Testis (tissue), 3 donors: ENCODE data around the gene POLR3K. TPM values are rescaled to one million over a fixed set of nuclear protein-coding genes. Genes with fewer than 3 reads are reported as not detected.

Experiments
- DNase-seq: peaks from one replicate; pipeline ENCODE4 v3.0.0-alpha.2; 2019
- H3K27ac ChIP-seq, 2 donors: fragments of 200-600 bp; sonication (generic); one replicate each; pipeline ENCODE4 v1.5.1; 2019
- H3K27me3 ChIP-seq: fragments of 200-600 bp; sonication (generic); one replicate; pipeline ENCODE4 v1.5.1; 2019
- H3K36me3 ChIP-seq: fragments of 200-600 bp; sonication (generic); one replicate; pipeline ENCODE4 v1.5.1; 2017; ENCODE audit warnings: low read depth; ENCODE audit errors: missing control alignments
- H3K4me1 ChIP-seq: fragments of 200-600 bp; sonication (generic); one replicate; pipeline ENCODE4 v1.5.1; 2019
- H3K4me3 ChIP-seq, 2 donors: fragments of 200-600 bp; sonication (generic); one replicate each; pipeline ENCODE4 v1.5.1; 2017 to 2019
- H3K9me3 ChIP-seq: fragments of 200-600 bp; sonication (generic); one replicate; pipeline ENCODE4 v1.5.1; 2017
- POLR2A ChIP-seq: fragments of 450-650 bp; IDR thresholded peaks from one replicate; pipeline ENCODE4 v1.6.1; 2017; ENCODE audit warnings: antibody characterized with exemption, mild to moderate bottlenecking, moderate library complexity
- WGBS, 2 donors: methylation state at CpG; one replicate each; pipeline ENCODE4 v1.1.5; 2018; 5-methylcytosine and 5-hydroxymethylcytosine counted together
- intact Hi-C: fragments of 100-400 bp; cut with DNase I; formaldehyde crosslinking; loops from one replicate; pipeline ENCODE4 v1.15.1; 2023; ENCODE audit warnings: low total_unique reads
- polyA plus RNA-seq: library from polyadenylated mRNA; stranded (reverse); fragments of 350-450 nt; fragmentation: Illumina TruSeq; extraction: RNeasy Lipid Tissue Mini Kit (QIAGEN cat#74804); gene quantifications from one replicate; pipeline ENCODE4 v1.2.3, GENCODE V29; 2014; ENCODE audit warnings: low read depth, low replicate concordance; ENCODE audit not compliant: insufficient read depth
- total RNA-seq, 2 donors: library from RNA; depleted of rRNA; stranded (reverse); fragments of >200 nt; gene quantifications; one replicate each; pipeline ENCODE4 v1.2.3, GENCODE V29; 2016
- TF ChIP-seq, protein P1 (sequence below), 3 experiments: fragments of 450-650 bp in 2 of 3; fragments of 200-600 bp in 1 of 3; sonication (generic) in 1 of 3; IDR thresholded peaks; one replicate each; pipeline ENCODE4 v1.5.1; 2016 to 2019; ENCODE audit warnings: antibody characterized with exemption in 3 of 3, mild to moderate bottlenecking in 2 of 3, moderate library complexity in 1 of 3

The POLR3K gene
- total and polyA plus RNA-seq, 3 donors from 2014 or later, result 2.4 to 6.5 (median 3.0) TPM

DNA sequence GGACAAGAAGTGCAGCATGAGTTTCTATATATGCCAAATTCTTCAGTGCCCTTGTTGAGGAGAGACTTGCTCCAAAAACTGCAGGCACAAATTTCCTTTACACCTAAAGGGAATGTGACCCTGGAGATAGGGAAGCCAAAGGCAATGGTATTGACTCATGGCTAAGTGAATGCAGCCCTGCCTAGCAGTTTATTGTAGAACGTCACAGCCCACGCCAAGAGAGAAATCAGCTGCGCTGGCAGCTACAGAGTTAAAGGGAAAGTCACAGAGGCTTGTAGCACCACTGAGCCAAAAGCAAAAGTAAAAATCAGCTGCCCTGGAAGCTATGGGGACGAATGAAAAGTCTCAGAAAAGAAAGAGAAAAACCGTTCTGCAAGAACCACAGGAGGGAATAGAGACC, 10.1 kb downstream of the POLR3K start:
- H3K27ac ChIP-seq, result no peak overlapping the region
- no peaks in the 10 kb centered on the region for H3K9me3 ChIP-seq
- no peaks in the 10 kb centered on the region for H3K4me1 ChIP-seq
- 82 to 84% methylated on average over 5 of the region's 5 CpGs for WGBS, 2 donors
- no peak for TF ChIP-seq POLR2A
- TF ChIP-seq, protein P1, sequence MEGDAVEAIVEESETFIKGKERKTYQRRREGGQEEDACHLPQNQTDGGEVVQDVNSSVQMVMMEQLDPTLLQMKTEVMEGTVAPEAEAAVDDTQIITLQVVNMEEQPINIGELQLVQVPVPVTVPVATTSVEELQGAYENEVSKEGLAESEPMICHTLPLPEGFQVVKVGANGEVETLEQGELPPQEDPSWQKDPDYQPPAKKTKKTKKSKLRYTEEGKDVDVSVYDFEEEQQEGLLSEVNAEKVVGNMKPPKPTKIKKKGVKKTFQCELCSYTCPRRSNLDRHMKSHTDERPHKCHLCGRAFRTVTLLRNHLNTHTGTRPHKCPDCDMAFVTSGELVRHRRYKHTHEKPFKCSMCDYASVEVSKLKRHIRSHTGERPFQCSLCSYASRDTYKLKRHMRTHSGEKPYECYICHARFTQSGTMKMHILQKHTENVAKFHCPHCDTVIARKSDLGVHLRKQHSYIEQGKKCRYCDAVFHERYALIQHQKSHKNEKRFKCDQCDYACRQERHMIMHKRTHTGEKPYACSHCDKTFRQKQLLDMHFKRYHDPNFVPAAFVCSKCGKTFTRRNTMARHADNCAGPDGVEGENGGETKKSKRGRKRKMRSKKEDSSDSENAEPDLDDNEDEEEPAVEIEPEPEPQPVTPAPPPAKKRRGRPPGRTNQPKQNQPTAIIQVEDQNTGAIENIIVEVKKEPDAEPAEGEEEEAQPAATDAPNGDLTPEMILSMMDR (IDR thresholded peaks at IDR 0.05), result no peak
- DNase-seq, result no peak
- intact Hi-C loops, result no loop called here
- H3K4me3 ChIP-seq, result no peak overlapping the region
- H3K36me3 ChIP-seq, result no peaks in the 10 kb centered on the region
- no peaks in the 10 kb centered on the region for H3K27me3 ChIP-seq

DNA sequence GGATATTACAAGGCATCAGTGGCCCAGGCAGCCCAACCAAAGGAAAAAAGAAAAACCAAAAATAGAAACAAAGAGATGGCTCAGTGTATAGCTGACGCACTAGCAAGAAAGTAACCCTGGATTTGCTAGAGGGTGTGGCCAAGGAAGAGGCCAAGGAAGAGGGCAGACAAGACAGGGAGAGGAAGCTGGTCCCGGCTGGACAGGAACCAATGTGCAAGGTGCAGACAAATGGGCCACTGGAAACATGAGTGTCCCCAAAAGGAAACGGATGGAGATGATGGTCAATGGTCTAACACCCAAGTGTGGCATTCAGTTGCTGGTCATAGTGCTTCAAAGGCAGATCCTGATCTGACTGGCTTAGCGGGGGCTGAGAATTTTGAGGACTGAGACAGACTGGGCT, 10.7 kb downstream of the POLR3K start:
- no peak overlapping the region for H3K4me3 ChIP-seq
- no peak for DNase-seq
- no peak overlapping the region for H3K27ac ChIP-seq
- TF ChIP-seq, protein P1 (IDR thresholded peaks at IDR 0.05), result no peak
- no peak for TF ChIP-seq POLR2A
- intact Hi-C loops, result no loop called here
- no peaks in the 10 kb centered on the region for H3K27me3 ChIP-seq
- H3K4me1 ChIP-seq, result no peaks in the 10 kb centered on the region
- no peaks in the 10 kb centered on the region for H3K9me3 ChIP-seq
- 87 to 89% methylated on average over 4 of the region's 4 CpGs for WGBS, 2 donors
- H3K36me3 ChIP-seq, result no peaks in the 10 kb centered on the region

DNA sequence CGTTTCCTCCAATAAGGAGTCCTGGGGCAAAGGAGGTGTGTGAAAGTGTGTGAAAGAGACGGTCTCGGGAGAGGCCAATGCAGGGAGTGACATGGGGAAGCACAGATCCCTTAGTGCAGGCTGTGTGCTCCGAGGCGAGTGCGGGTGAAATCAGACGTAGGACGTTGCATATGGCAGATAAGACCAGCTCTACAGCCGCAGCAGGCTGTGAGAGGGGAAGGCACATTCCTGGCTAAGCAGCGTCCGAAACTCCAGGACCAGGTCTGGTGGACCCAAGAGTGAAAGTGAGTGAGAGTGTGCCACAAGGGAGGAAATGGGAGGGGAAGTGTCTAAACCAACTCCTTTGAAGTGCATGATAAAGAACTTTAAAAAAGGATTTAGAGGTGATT, 11.3 kb downstream of the POLR3K start:
- H3K36me3 ChIP-seq, result no peaks in the 10 kb centered on the region
- peak overlapping the region; percentile 29 to 41 for H3K4me3 ChIP-seq
- H3K4me1 ChIP-seq, result no peaks in the 10 kb centered on the region
- WGBS, 2 donors, result 40 to 56% methylated on average over 11 of the region's 11 CpGs
- intact Hi-C loops, result no loop called here
- H3K27me3 ChIP-seq, result no peaks in the 10 kb centered on the region
- no peak for TF ChIP-seq POLR2A
- TF ChIP-seq, protein P1 (IDR thresholded peaks at IDR 0.05), result no peak
- H3K27ac ChIP-seq, result peak overlapping the region in 1 of 2 donors; percentile 36
- H3K9me3 ChIP-seq, result no peaks in the 10 kb centered on the region
- no peak for DNase-seq

DNA sequence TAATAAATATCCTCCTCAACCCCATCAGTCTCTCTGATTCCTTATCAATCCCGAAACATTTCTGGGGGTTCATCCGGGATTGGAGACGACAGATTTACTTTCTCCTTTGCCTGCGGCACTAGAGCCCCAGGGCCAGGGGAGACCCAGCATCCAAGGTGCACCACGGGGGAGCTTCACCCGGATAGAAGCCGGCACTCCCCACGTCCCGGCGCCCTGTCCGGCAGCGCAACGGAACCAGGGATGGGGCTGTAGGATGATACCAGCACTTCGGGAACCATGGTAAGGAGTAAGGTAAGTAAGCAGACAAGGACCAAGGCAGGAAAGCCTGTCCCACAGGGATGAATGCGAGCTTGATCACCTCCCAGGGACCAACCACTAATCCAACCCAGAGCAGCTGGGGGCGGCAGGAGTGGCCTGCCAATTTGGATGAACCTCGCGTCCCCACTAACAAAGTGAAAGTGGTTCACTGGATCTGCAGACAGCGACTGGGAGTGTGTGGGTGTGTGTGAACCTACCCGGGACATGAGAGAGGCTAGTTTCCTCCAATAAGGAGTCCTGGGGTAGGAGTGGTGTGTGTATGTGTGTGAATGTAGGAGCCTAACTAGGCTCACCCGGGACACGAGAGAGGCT, 11.9 kb downstream of the POLR3K start:
- intact Hi-C loops, result no loop called here
- no peaks in the 10 kb centered on the region for H3K36me3 ChIP-seq
- H3K27me3 ChIP-seq, result no peaks in the 10 kb centered on the region
- TF ChIP-seq, protein P1 (IDR thresholded peaks at IDR 0.05), result no peak
- DNase-seq, result peak; percentile 50
- H3K27ac ChIP-seq, result peak overlapping the region in 1 of 2 donors; percentile 36
- H3K4me3 ChIP-seq, result peak overlapping the region; percentile 29 to 41
- WGBS, 2 donors, result 29 to 68% methylated on average over 15 to 22 of the region's 22 CpGs
- no peaks in the 10 kb centered on the region for H3K4me1 ChIP-seq
- no peaks in the 10 kb centered on the region for H3K9me3 ChIP-seq
